ENCODE data around the gene CDSN.

CDSN gene

DNA sequence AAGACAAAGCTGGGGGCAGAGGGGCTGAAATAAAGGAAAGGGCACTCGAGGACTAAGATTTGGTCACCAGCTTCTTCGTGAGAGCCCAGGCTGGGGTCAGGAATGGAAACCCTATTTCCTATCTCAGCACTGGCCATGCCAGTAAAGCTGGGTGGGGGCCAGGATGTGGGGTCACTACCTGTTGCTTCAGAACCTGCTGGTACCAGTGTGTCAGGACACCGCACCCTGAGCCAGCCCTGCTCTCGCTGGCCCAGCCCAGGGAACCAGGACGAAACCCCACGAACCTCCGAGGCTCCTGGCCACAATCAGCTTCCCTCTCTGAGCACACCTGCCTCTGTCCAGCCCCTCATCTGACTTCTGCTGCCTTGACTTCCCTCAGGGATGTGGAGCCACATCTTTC lies 2.1 kb downstream of the CDSN start:
- H3K4me1 Mint-ChIP-seq (ENCODE audit: low read depth in 2 of 2), result peaks cover 3 to 4% of the 10 kb centered on the region in 2 donors
- DNase-seq (no peak), ATAC-seq (replicated peaks) (no peak)
- no peak overlapping the region for H3K4me3 Mint-ChIP-seq
- no peaks in the 10 kb centered on the region for H3K9me3 Mint-ChIP-seq
- no peaks in the 10 kb centered on the region for H3K36me3 Mint-ChIP-seq (ENCODE audit: insufficient read depth)
- no peak overlapping the region for H3K27ac Mint-ChIP-seq
- H3K27me3 Mint-ChIP-seq, result peaks cover 38 to 84% of the 10 kb centered on the region in 2 donors

DNA sequence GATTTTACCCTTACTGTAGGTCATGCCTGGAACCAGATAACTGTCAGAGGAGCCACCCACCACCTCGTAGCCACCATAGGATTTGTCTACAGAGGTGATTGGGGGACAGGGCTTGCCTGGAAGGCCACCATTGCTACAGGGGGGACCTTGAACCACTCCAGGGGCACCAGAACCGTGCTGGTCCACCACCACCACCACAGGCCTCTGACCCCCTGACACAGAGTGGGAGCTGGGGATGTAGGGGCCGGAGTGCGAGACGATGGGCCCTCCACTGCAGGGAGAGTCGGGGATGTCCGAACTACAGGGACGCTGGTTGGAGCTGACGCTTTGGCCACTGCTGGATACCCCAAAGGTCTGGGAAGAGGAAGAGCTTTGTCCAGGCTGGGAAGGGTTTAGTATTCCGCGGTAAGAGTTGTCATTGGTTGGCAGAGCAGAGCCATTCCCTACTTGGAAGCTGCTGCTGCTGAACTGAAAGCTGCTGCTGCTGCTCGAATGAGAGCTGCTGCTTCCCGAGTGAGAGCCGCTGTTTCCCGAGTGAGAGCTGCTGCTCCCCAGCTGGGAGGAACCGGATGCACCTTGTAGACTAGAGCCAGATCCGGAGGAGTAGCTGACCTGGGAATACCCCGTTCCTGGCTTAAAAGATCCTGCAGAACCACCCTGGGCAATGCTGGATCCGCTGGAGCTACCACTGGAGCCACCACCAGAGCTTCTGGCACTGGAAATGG lies 3.4 kb downstream of the CDSN start:
- Mint-ChIP-seq H3K4me1 (ENCODE audit: low read depth in 2 of 2) (peaks cover 3 to 4% of the 10 kb centered on the region in 2 donors), H3K36me3 (ENCODE audit: insufficient read depth) (peaks cover 6% of the 10 kb centered on the region), H3K9me3 (no peaks in the 10 kb centered on the region), H3K4me3 (no peak overlapping the region), H3K27ac (no peak overlapping the region), H3K27me3 (peaks cover 41 to 84% of the 10 kb centered on the region in 2 donors)
- ATAC-seq (replicated peaks) (no peak), DNase-seq (no peak)

DNA sequence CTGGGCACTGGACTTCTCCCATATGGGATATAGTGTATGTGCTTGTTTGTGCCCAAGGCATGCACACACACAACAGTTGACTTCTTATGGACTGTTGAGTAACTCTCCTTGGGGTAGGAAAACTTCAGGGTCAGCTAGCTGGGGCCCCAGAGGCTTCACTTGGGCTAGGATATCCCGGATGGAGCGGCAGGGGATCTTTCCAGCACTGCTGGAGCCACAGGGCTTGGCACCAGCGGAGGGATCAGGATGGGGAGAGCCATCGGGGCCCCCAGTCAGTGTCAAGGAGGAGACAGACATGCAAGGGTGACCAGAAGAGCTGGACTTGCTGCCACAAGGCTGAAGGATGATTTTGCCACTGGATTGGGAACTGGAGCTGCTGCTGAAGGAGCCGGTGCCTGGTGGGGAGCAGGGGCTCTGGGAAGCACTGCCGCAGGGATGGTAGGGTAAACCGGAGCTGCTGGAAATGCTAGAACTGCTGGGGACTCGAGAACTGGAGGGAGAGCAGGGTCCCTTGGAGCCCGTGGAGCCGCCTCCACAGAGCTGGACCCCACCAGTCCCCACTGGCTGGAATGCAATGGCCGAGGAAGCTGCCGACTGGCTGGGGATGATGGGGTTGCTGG lies 4.2 kb downstream of the CDSN start:
- H3K4me1 Mint-ChIP-seq (ENCODE audit: low read depth in 2 of 2), result peaks cover 3 to 4% of the 10 kb centered on the region in 2 donors
- H3K27me3 Mint-ChIP-seq, result peaks cover 38 to 85% of the 10 kb centered on the region in 2 donors
- no peak for DNase-seq
- ATAC-seq (replicated peaks), result no peak
- H3K4me3 Mint-ChIP-seq, result no peak overlapping the region
- H3K27ac Mint-ChIP-seq, result no peak overlapping the region
- peaks cover 6% of the 10 kb centered on the region for H3K36me3 Mint-ChIP-seq (ENCODE audit: insufficient read depth)
- no peaks in the 10 kb centered on the region for H3K9me3 Mint-ChIP-seq

- H3K4me1 Mint-ChIP-seq (ENCODE audit: low read depth in 2 of 2), result peaks cover 3 to 4% of the 10 kb centered on the region in 2 donors
- DNase-seq, result no peak
- H3K27me3 Mint-ChIP-seq, result peaks cover 46 to 89% of the 10 kb centered on the region in 2 donors
- peaks cover 6% of the 10 kb centered on the region for H3K36me3 Mint-ChIP-seq (ENCODE audit: insufficient read depth)
- no peak overlapping the region for H3K27ac Mint-ChIP-seq
- H3K9me3 Mint-ChIP-seq, result no peaks in the 10 kb centered on the region
- no peak for ATAC-seq (replicated peaks)
- no peak overlapping the region for H3K4me3 Mint-ChIP-seq
Measured at GRCh38 chr6:31114970-31115849, 5.0 kb downstream of the CDSN start.

DNA sequence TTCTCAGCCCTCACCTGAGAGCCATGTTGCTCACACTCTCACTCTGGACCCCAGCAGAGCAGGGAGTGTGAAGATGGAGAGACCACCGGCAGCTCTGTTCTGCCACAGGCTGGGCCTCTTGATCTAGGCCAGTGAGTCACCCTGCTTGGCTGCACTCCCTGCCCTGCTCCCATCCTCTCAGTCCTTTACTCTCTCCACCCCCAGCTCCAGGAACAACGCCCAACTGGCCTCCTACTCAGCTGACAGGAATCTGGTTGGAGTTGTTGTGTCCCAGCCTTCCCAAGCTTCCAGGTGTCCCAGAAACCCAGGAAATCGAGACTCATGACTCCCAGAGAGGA lies 5.7 kb downstream of the CDSN start, which contains the start of gene PSORS1C1:
TSS of gene PSORS1C1 (plus strand) at position 260 of the 338 bp plus-strand sequence. CDS start 14,833 bp downstream, outside the sequence.
- Mint-ChIP-seq H3K9me3 (no peaks in the 10 kb centered on the region), H3K36me3 (ENCODE audit: insufficient read depth) (peaks cover 6% of the 10 kb centered on the region), H3K4me1 (ENCODE audit: low read depth in 2 of 2) (peaks cover 3 to 4% of the 10 kb centered on the region in 2 donors), H3K4me3 (no peak within 1 kb of the TSS), H3K27ac (no peak within 1 kb of the TSS), H3K27me3 (peaks cover 53 to 90% of the 10 kb centered on the region in 2 donors)
- DNase-seq, result no peak
- ATAC-seq (replicated peaks), result no peak

GRCh38 chr6:31113861-31114540 lies 6.2 kb downstream of the CDSN start:
- no peak for ATAC-seq (replicated peaks)
- DNase-seq, result no peak
- H3K27ac Mint-ChIP-seq, result no peak overlapping the region
- H3K4me1 Mint-ChIP-seq (ENCODE audit: low read depth in 2 of 2), result peaks cover 3 to 4% of the 10 kb centered on the region in 2 donors
- peaks cover 52 to 90% of the 10 kb centered on the region in 2 donors for H3K27me3 Mint-ChIP-seq
- no peak overlapping the region for H3K4me3 Mint-ChIP-seq
- H3K9me3 Mint-ChIP-seq, result no peaks in the 10 kb centered on the region
- H3K36me3 Mint-ChIP-seq (ENCODE audit: insufficient read depth), result peaks cover 6% of the 10 kb centered on the region

- H3K4me1 Mint-ChIP-seq (ENCODE audit: low read depth in 2 of 2), result peaks cover 3 to 4% of the 10 kb centered on the region in 2 donors
- peaks cover 6% of the 10 kb centered on the region for H3K36me3 Mint-ChIP-seq (ENCODE audit: insufficient read depth)
- H3K9me3 Mint-ChIP-seq, result no peaks in the 10 kb centered on the region
- DNase-seq, result no peak
- peak within 1 kb of the TSS in 1 of 2 donors; percentile 9 for H3K27ac Mint-ChIP-seq
- H3K4me3 Mint-ChIP-seq, result no peak within 1 kb of the TSS
- no peak for ATAC-seq (replicated peaks)
- peaks cover 52 to 78% of the 10 kb centered on the region in 2 donors for H3K27me3 Mint-ChIP-seq
Measured at GRCh38 chr6:31112478-31112877, 7.8 kb downstream of the CDSN start, which contains the start of gene C6orf15. C6orf15 (minus strand) TSS chr6:31112575; CDS start chr6:31112555, 20 bp downstream.

DNA sequence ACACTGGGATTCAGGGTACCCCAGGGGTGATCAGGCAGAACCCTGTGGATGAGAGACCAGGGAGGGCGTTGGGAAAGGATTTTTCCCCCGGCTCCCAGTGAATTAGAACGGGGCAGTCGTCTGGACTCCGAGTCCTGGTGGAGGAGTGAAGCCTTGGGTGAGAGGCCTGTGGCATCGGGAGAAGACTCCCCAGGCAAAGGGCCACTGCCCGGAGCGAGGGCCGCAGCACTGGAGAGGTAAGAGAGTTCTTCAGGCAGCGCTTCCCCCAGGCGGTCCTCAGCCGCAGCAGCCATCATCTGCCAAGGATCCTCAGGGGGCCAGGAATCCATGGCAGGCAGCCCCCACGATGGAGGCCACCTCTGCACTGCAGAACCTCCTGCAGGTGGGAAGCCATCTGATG lies 8.5 kb downstream of the CDSN start:
- H3K9me3 Mint-ChIP-seq, result no peaks in the 10 kb centered on the region
- no peak for DNase-seq
- H3K4me3 Mint-ChIP-seq, result no peak overlapping the region
- peaks cover 6% of the 10 kb centered on the region for H3K36me3 Mint-ChIP-seq (ENCODE audit: insufficient read depth)
- no peak for ATAC-seq (replicated peaks)
- H3K4me1 Mint-ChIP-seq (ENCODE audit: low read depth in 2 of 2), result peaks cover 3% of the 10 kb centered on the region in 2 donors
- H3K27ac Mint-ChIP-seq, result no peak overlapping the region
- peaks cover 50 to 71% of the 10 kb centered on the region in 2 donors for H3K27me3 Mint-ChIP-seq

DNA sequence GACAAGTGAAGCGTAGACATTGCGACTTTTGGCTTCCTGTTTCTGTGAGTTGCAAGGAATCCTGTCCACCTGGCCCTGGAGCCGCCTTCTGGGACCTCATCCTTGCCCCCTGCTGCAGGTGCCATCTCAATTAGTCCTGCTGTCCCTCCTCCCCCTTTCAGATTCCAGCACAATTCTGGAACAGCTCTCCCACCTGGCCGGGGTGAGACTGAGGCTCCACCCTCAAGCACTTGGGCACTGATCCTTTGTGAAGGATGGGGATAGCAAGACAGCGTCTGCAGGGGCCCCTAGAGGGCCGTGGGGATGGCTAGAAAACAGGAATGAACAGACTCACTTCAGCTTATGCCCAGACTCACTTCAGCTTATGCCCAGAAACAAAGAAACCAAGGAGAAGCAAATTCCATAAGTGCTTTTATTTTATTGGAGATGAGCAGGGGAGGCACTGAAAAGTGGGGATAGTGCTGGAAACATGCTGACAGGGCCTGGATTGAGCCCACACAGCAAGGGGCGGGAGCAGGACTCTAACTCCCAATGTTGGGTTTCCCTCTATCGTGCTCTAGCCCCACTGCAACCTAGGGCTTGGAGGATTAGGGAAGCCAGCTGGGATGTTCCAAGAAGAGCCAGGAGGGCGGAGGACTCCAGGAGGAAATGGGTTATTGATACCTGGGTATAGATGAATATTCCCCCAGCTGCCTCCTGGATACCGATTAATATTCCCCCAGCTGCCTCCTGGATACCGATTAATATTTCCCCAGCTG lies 9.2 kb downstream of the CDSN start:
- peaks cover 6% of the 10 kb centered on the region for H3K36me3 Mint-ChIP-seq (ENCODE audit: insufficient read depth)
- no peak overlapping the region for H3K27ac Mint-ChIP-seq
- no peak for ATAC-seq (replicated peaks)

GRCh38 chr6:31107052-31107451 lies 13.2 kb downstream of the CDSN start:
- Mint-ChIP-seq H3K36me3 (ENCODE audit: insufficient read depth) (no peaks in the 10 kb centered on the region), H3K4me1 (ENCODE audit: low read depth in 2 of 2) (peaks cover 0 to 3% of the 10 kb centered on the region in 2 donors), H3K27ac (no peak overlapping the region), H3K27me3 (peaks cover 21 to 29% of the 10 kb centered on the region in 2 donors), H3K9me3 (no peaks in the 10 kb centered on the region), H3K4me3 (no peak overlapping the region)
- ATAC-seq (replicated peaks) (no peak), DNase-seq (no peak)

More for the DNA sequence above, 9.2 kb downstream of the CDSN start:
- H3K4me3 Mint-ChIP-seq, result no peak overlapping the region
- peaks cover 3% of the 10 kb centered on the region in 2 donors for H3K4me1 Mint-ChIP-seq (ENCODE audit: low read depth in 2 of 2)
- peaks cover 43 to 64% of the 10 kb centered on the region in 2 donors for H3K27me3 Mint-ChIP-seq
- DNase-seq, result no peak
- H3K9me3 Mint-ChIP-seq, result no peaks in the 10 kb centered on the region

DNA sequence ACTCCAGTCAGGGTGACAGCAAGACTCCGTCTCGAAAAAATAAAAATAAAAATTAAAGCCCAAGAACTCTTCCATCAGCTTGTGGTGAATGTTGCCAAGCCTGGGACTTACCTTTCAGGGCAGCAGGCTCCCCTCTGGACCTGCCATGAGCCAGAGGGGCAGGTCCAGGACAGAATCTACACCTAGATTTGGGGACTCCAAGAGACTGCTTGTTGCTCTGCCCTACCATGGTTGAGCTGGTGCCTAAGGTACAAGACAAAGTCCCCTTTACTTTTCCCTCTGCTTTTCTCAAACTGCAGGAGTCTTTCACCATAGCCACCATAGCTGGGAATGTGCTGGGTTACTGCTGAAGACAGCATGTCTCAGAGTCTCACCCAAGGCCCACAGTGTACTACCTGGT lies 17.1 kb downstream of the CDSN start:
- no peak overlapping the region for H3K27ac Mint-ChIP-seq

DNA sequence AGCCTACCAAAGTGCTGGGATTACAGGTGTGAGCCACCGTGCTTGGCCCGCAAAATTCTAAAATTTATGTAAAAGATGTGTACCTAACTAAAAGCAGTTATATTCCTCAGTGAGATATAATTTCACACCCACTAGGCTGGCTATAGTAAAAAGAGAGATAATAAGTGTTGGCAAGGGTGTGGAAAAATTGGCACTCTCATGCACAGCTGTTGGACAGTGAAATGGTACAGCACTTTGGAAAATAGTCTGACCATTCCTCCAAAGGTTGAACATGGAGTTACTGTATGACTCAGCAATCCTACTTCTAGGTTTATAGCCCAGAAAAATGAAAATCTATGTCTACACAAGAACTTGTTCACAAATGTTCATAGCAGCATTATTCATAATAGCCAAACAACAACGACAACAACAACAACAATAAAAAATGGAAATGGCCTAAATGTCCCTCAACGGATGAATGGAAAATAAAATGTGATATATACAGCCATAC lies 21.8 kb downstream of the CDSN start:
- Mint-ChIP-seq H3K9me3 (no peaks in the 10 kb centered on the region), H3K4me3 (no peak overlapping the region), H3K4me1 (ENCODE audit: low read depth in 2 of 2) (peaks cover 21 to 24% of the 10 kb centered on the region in 2 donors), H3K27ac (no peak overlapping the region), H3K36me3 (ENCODE audit: insufficient read depth) (peaks cover 4% of the 10 kb centered on the region), H3K27me3 (no peaks in the 10 kb centered on the region)
- DNase-seq (no peak), ATAC-seq (replicated peaks) (no peak)

More for the DNA sequence above, 17.1 kb downstream of the CDSN start:
- H3K27me3 Mint-ChIP-seq, result no peaks in the 10 kb centered on the region
- no peaks in the 10 kb centered on the region for H3K36me3 Mint-ChIP-seq (ENCODE audit: insufficient read depth)
- peaks cover 0 to 3% of the 10 kb centered on the region in 2 donors for H3K4me1 Mint-ChIP-seq (ENCODE audit: low read depth in 2 of 2)
- no peak for ATAC-seq (replicated peaks)
- no peak overlapping the region for H3K4me3 Mint-ChIP-seq
- H3K9me3 Mint-ChIP-seq, result no peaks in the 10 kb centered on the region
- no peak for DNase-seq
